Measurements from ENCODE around the gene DAO.
"Not testable (repeated sequence)": the region's sequence is repeated elsewhere in the genome, so short reads cannot be mapped to it uniquely, and the experiment has no call there.

DAO gene

DNA sequence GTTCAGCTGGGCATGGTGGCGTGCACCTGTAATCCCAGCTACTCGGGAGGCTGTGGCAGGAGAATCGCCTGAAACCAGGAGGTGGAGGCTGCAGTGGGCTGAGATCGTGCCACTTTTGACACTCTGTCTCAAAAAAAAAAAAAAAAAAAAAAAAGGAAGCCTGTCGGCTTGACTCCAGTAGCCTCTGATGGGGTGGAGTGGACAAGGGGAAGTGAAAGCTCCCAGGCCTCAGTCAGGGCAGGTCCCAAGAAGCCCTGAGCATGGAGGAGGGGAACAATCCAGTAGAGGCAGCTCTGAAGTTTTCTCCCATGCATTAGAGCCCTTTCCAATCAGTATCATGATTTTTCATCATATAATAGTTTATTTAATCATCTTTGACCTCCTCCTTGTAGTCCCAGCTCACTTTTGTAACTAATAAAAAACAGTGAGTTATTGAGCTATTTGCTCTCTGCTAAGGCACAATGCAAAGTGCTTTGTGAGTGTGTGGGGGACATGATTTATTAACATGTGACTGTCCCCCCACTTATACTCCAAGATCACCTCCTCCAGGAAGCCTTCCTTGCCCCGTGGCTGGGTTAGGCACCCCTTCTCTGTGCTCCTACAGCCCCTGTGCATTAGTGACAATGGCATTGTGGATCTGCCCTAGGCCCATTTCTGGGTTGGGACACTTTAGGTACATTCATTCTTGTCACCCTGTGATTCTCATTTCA, 17.9 kb upstream of the DAO start:
- no peak for TF ChIP-seq CTCF (IDR thresholded peaks at IDR 0.05; ENCODE audit: insufficient read depth, low read length, missing control alignments)
- DNase-seq (ENCODE audit: low read depth, low spot score) = no peak
- no peak overlapping the region for H3K4me3 ChIP-seq (ENCODE audit: low read depth, low read length)
- CTCF ChIA-PET = no interaction called here
- POLR2A ChIA-PET = no interaction called here

DNA sequence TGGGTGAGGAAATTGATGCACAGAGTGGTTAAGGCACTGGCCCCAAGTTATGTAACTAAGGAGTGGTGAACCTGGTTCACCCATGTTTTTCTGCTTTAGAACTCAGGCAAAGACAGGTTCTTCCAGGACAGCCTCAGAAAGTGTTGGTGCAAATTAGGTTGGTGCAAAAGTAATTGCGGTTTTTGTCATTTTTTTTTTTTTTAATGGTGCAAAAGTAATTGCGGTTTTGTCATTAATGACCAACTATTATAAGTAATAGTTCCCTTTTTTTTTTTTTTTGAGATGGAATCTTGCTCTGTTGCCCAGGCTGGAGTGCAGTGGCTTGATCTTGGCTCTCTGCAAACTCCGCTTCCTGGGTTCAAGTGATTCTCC, 17.3 kb upstream of the DAO start:
- TF ChIP-seq CTCF (IDR thresholded peaks at IDR 0.05; ENCODE audit: insufficient read depth, low read length, missing control alignments) = no peak
- POLR2A ChIA-PET = no interaction called here
- no peak for DNase-seq (ENCODE audit: low read depth, low spot score)
- H3K4me3 ChIP-seq (ENCODE audit: low read depth, low read length) = no peak overlapping the region
- CTCF ChIA-PET = no interaction called here

DNA sequence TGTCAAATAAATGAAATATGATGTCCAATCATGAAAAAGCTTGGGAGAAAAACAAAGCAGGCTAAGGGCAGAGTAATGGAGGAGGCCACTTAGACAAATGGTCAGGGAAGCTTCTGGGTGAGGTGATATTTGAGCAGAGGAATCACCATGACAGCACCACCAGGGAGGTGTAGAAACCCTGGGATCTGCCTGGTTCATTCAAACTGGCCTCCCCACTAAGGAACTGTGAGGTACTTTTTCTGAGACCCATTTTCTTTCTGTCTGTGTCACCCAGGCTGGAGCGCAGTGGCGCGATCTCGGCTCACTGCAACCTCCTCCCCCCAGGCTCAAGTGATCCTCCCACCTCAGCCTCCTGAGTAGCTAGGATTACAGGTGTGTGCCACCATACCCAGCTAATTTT, 14.7 kb upstream of the DAO start:
- ChIA-PET CTCF (interaction anchor here (0.9 kb wide), 1 partner anchor 247 kb away, joined by 4 read pairs; no protein-coding TSS in a partner anchor), POLR2A (no interaction called here)
- TF ChIP-seq CTCF (IDR thresholded peaks at IDR 0.05; ENCODE audit: insufficient read depth, low read length, missing control alignments) = no peak
- no peak for DNase-seq (ENCODE audit: low read depth, low spot score)
- no peak overlapping the region for H3K4me3 ChIP-seq (ENCODE audit: low read depth, low read length)

DNA sequence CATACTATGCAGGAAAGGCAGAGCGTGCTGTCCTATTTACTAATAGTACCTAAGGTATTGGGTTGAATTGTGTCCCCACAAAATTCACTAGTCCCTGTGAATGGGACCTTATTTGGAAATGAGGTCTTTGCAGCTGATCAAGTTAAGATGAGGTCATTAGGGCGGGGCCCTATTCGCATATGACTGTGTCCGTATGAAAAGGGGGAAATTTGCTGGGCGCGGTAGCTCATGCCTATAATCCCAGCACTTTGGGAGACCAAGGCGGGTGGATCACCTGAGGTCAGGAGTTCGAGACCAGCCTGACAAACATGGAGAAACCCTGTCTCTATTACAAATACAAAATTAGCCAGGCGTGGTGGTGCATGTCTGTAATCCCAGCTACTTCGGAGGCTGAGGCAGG, 13.8 kb upstream of the DAO start:
- DNase-seq (ENCODE audit: low read depth, low spot score); H3K4me3 ChIP-seq (ENCODE audit: low read depth, low read length): not testable (repeated sequence)
- ChIA-PET CTCF (interaction anchor here (0.9 kb wide), 1 partner anchor 248 kb away, joined by 4 read pairs; no protein-coding TSS in a partner anchor), POLR2A (interaction anchor here (0.6 kb wide), 2 partner anchors 28 to 83 kb away, joined by 3 to 5 read pairs; no protein-coding TSS in a partner anchor)

- H3K4me3 ChIP-seq (ENCODE audit: low read depth, low read length) = no peak overlapping the region
- no peak for DNase-seq (ENCODE audit: low read depth, low spot score)
- CTCF ChIA-PET = interaction anchor here (1.0 to 1.1 kb wide), 2 partner anchors 10 to 251 kb away, joined by 3 to 4 read pairs; no protein-coding TSS in a partner anchor
- TF ChIP-seq CTCF (IDR thresholded peaks at IDR 0.05; ENCODE audit: insufficient read depth, low read length, missing control alignments) = no peak
- POLR2A ChIA-PET = no interaction called here
These were observed 11.1 kb upstream of the DAO start for GRCh38 chr12:108868781-108869180.

- ChIA-PET POLR2A (no interaction called here), CTCF (interaction anchor here (1.5 kb wide), 1 partner anchor 9 kb away, joined by 4 read pairs; no protein-coding TSS in a partner anchor)
These were observed 4.6 kb upstream of the DAO start for GRCh38 chr12:108875280-108875679.

More at GRCh38 chr12:108875280-108875679, 4.6 kb upstream of the DAO start:
- H3K4me3 ChIP-seq (ENCODE audit: low read depth, low read length) = no peak overlapping the region
- TF ChIP-seq CTCF (IDR thresholded peaks at IDR 0.05; ENCODE audit: insufficient read depth, low read length, missing control alignments) = no peak
- no peak for DNase-seq (ENCODE audit: low read depth, low spot score)

Data from AG04449 (cell line).